H1 (cell line): ENCODE measurements around the gene PAPSS2. TPM values are rescaled to one million over a fixed set of nuclear protein-coding genes. Genes with fewer than 3 reads are reported as not detected.

Experiments
- CTCF ChIA-PET: fragments of 300-600 bp; sonication (Branson Sonifier 250); formaldehyde crosslinking; loops from one replicate; lab custom pipeline; 2021; ENCODE audit not compliant: partially characterized antibody; lab: Charles Lee
- POLR2A ChIA-PET: fragments of 300-600 bp; sonication (Branson Sonifier 250); formaldehyde crosslinking; loops from one replicate; lab custom pipeline; 2021; ENCODE audit warnings: inconsistent platforms; ENCODE audit not compliant: partially characterized antibody; lab: Charles Lee
- DNase-seq, 2 experiments: peaks; one replicate each; pipeline versions ENCODE4 v3.0.0 to v3.0.0-alpha.2; 2010 to 2022; ENCODE audit warnings: low spot score in 2 of 2, low read depth in 1 of 2, mixed read lengths in 1 of 2
- FAIRE-seq: peaks from 2 replicates; lab custom pipeline; 2011; peaks lifted over from hg19 to GRCh38; lab: Jason Lieb, UNC
- H2AFZ ChIP-seq: 2 replicates; pipeline ENCODE4 v1.8.1; 2012; ENCODE audit warnings: low read length, inconsistent platforms
- H2AK5ac ChIP-seq: 2 replicates; pipeline ENCODE4 v1.6.1; 2013; ENCODE audit warnings: low read depth, low read length
- H2BK120ac ChIP-seq: replicated peaks from 2 replicates; pipeline ENCODE3; 2013; ENCODE audit warnings: low read depth, low read length, inconsistent platforms
- H2BK12ac ChIP-seq: 2 replicates; pipeline ENCODE4 v1.6.1; 2013; ENCODE audit warnings: low read depth, low read length
- H2BK15ac ChIP-seq: 2 replicates; pipeline ENCODE4 v1.6.1; 2013; ENCODE audit warnings: low read length
- H2BK20ac ChIP-seq: 2 replicates; pipeline ENCODE4 v1.6.1; 2013; ENCODE audit warnings: low read length
- H2BK5ac ChIP-seq: 2 replicates; pipeline ENCODE4 v1.6.1; 2013; ENCODE audit warnings: low read depth, low read length
- H3K14ac ChIP-seq: 2 replicates; pipeline ENCODE4 v1.6.1; 2013; ENCODE audit warnings: inconsistent platforms; ENCODE audit not compliant: insufficient read length
- H3K18ac ChIP-seq: 2 replicates; pipeline ENCODE4 v1.6.1; 2013; ENCODE audit warnings: low read length; ENCODE audit errors: extremely low read depth
- H3K23ac ChIP-seq: 2 replicates; pipeline ENCODE4 v1.6.1; 2013; ENCODE audit warnings: inconsistent platforms; ENCODE audit not compliant: insufficient read length
- H3K23me2 ChIP-seq: 2 replicates; pipeline ENCODE4 v1.6.1; 2013; ENCODE audit warnings: low read depth, low read length
- H3K27ac ChIP-seq: 2 replicates; pipeline ENCODE4 v1.6.1; 2011; ENCODE audit warnings: low read depth, low read length, inconsistent platforms
- H3K27me3 ChIP-seq, 4 experiments: replicated peaks in 1 of 4; 1 replicate in 1 of 4; 2 replicates in 3 of 4; pipeline versions ENCODE4 v1.6.1 to v1.8.1; 2011 to 2013; ENCODE audit warnings: low read length in 3 of 4, mild to moderate bottlenecking in 3 of 4, inconsistent platforms in 2 of 4, mixed read lengths in 2 of 4, moderate library complexity in 1 of 4; ENCODE audit not compliant: control insufficient read depth in 3 of 4, insufficient read depth in 3 of 4; ENCODE audit errors: extremely low read depth in 1 of 4
- H3K36me3 ChIP-seq, 4 experiments: 2 replicates each; pipeline versions ENCODE4 v1.6.1 to v1.8.1; 2011 to 2013; ENCODE audit warnings: mild to moderate bottlenecking in 4 of 4, low read length in 3 of 4, moderate library complexity in 2 of 4, control low read depth in 1 of 4, inconsistent platforms in 1 of 4; ENCODE audit not compliant: insufficient read depth in 4 of 4, control insufficient read depth in 2 of 4
- H3K4ac ChIP-seq: replicated peaks from 2 replicates; pipeline ENCODE3; 2013; ENCODE audit warnings: low read length, low read depth, mixed read lengths, inconsistent platforms; ENCODE audit not compliant: insufficient read length
- H3K4me1 ChIP-seq, 4 experiments: replicated peaks in 1 of 4; 1 replicate in 1 of 4; 2 replicates in 3 of 4; pipeline versions ENCODE4 v1.6.1 to v1.8.1; 2011 to 2013; ENCODE audit warnings: low read length in 3 of 4, inconsistent platforms in 2 of 4, mixed read lengths in 1 of 4; ENCODE audit not compliant: insufficient read depth in 4 of 4, control insufficient read depth in 3 of 4
- H3K4me2 ChIP-seq, 2 experiments: 2 replicates each; pipeline versions ENCODE4 v1.6.1 to v1.8.1; 2011 to 2013; ENCODE audit warnings: low read depth in 2 of 2, low read length in 2 of 2, control low read depth in 1 of 2, inconsistent platforms in 1 of 2, mild to moderate bottlenecking in 1 of 2; ENCODE audit not compliant: insufficient read depth in 1 of 2
- H3K4me3 ChIP-seq, 4 experiments: fragments of 200-600, 300-600 bp in 1 of 4; sonication (generic), shearing (Covaris generic), sonication (Bioruptor Twin) in 1 of 4; 2 replicates each; pipeline versions ENCODE4 v1.5.1 to v1.8.1; 2011 to 2016; ENCODE audit warnings: low read length in 4 of 4, low read depth in 3 of 4, control low read depth in 2 of 4, inconsistent platforms in 2 of 4, mild to moderate bottlenecking in 2 of 4, mixed read lengths in 1 of 4, moderate library complexity in 1 of 4; ENCODE audit not compliant: insufficient read depth in 2 of 4; ENCODE audit errors: extremely low read depth in 1 of 4
- H3K56ac ChIP-seq: replicated peaks from 2 replicates; pipeline ENCODE3; 2013; ENCODE audit warnings: low read depth, mild to moderate bottlenecking, mixed read lengths, low read length, inconsistent platforms; ENCODE audit not compliant: insufficient read length
- H3K79me1 ChIP-seq: 2 replicates; pipeline ENCODE4 v1.6.1; 2013; ENCODE audit warnings: low read depth, low read length, control low read depth
- H3K79me2 ChIP-seq, 2 experiments: 2 replicates each; pipeline versions ENCODE4 v1.6.1 to v1.8.1; 2012 to 2013; ENCODE audit warnings: low read length in 2 of 2, mild to moderate bottlenecking in 2 of 2, inconsistent platforms in 1 of 2; ENCODE audit not compliant: insufficient read depth in 2 of 2, control insufficient read depth in 1 of 2
- H3K9ac ChIP-seq, 4 experiments: replicated peaks in 1 of 4; 1 replicate in 1 of 4; 2 replicates in 3 of 4; pipeline versions ENCODE4 v1.6.1 to v1.8.1; 2011 to 2013; ENCODE audit warnings: low read depth in 3 of 4, low read length in 3 of 4, control low read depth in 2 of 4, mild to moderate bottlenecking in 2 of 4, moderate library complexity in 2 of 4, inconsistent platforms in 1 of 4; ENCODE audit errors: extremely low read depth in 1 of 4
- H3K9me3 ChIP-seq, 2 experiments: 2 replicates each; pipeline versions ENCODE4 v1.6.1 to v1.8.1; 2012 to 2013; ENCODE audit warnings: mild to moderate bottlenecking in 2 of 2, moderate library complexity in 2 of 2, control low read depth in 1 of 2, inconsistent platforms in 1 of 2, low read depth in 1 of 2, low read length in 1 of 2, mixed read lengths in 1 of 2; ENCODE audit not compliant: insufficient read depth in 2 of 2
- H4K20me1 ChIP-seq, 2 experiments: replicated peaks in 1 of 2; 2 replicates each; pipeline versions ENCODE3 to v1.8.1; 2011 to 2013; ENCODE audit warnings: inconsistent platforms in 2 of 2, low read length in 2 of 2, mild to moderate bottlenecking in 1 of 2; ENCODE audit not compliant: insufficient read depth in 2 of 2, control insufficient read depth in 1 of 2
- H4K5ac ChIP-seq: 2 replicates; pipeline ENCODE4 v1.6.1; 2013; ENCODE audit warnings: low read length, low read depth, mixed read lengths, inconsistent platforms; ENCODE audit not compliant: insufficient read length
- H4K8ac ChIP-seq: 2 replicates; pipeline ENCODE4 v1.8.0; 2013; ENCODE audit warnings: mild to moderate bottlenecking, moderate library complexity, low read length, inconsistent platforms; ENCODE audit not compliant: insufficient read depth; ENCODE audit errors: extremely low read depth
- H4K91ac ChIP-seq: replicated peaks from 2 replicates; pipeline ENCODE3; 2013; ENCODE audit warnings: low read length, mixed read lengths, inconsistent platforms; ENCODE audit not compliant: insufficient read length
- CBX5 ChIP-seq: fragments of 300-800, 300-1000 bp; sonication (generic); IDR thresholded peaks from 2 replicates; pipeline ENCODE4 v1.7.1; 2016; ENCODE audit warnings: antibody characterized with exemption, low read length, low read depth
- CTBP2 ChIP-seq: IDR thresholded peaks from 2 replicates; pipeline ENCODE4 v1.7.0; 2011; ENCODE audit warnings: borderline replicate concordance, mild to moderate bottlenecking, moderate library complexity, mixed read lengths, low read length; ENCODE audit not compliant: insufficient read depth, insufficient read length
- CTCF ChIP-seq, 3 experiments: IDR thresholded peaks; 1 replicate in 2 of 3; 2 replicates in 1 of 3; pipeline versions ENCODE4 v1.5.1 to v1.6.1; 2011; ENCODE audit warnings: low read length in 3 of 3, mild to moderate bottlenecking in 3 of 3, inconsistent platforms in 2 of 3, low read depth in 1 of 3, moderate library complexity in 1 of 3; ENCODE audit not compliant: insufficient read depth in 1 of 3; ENCODE audit errors: control extremely low read depth in 1 of 3
- GABPA ChIP-seq: IDR thresholded peaks from 2 replicates; pipeline ENCODE4 v1.6.1; 2011; ENCODE audit warnings: mild to moderate bottlenecking, low read length, moderate library complexity, borderline replicate concordance; ENCODE audit not compliant: insufficient read depth
- POLR2AphosphoS5 ChIP-seq: IDR thresholded peaks from 2 replicates; pipeline ENCODE4 v1.6.1; 2011; ENCODE audit warnings: low read depth, low read length
- SP2 ChIP-seq: IDR thresholded peaks from 2 replicates; pipeline ENCODE4 v1.6.1; 2012; ENCODE audit warnings: mild to moderate bottlenecking, low read length, inconsistent platforms
- USF2 ChIP-seq: IDR thresholded peaks from 2 replicates; pipeline ENCODE4 v1.6.1; 2011; ENCODE audit warnings: low read length, improper control_type of control experiment
- WGBS, 2 experiments: shearing (Covaris generic) in 1 of 2; methylation state at CpG; one replicate each; pipeline versions ENCODE4 v1.1.6 to v1.1.7; 2013 to 2015; ENCODE audit warnings: low lambda C conversion rate in 2 of 2, mixed read lengths in 2 of 2, inconsistent platforms in 1 of 2, low coverage in 1 of 2, missing lambda C conversion rate in 1 of 2; ENCODE audit not compliant: insufficient replicate concordance in 2 of 2, insufficient coverage in 1 of 2, insufficient read length in 1 of 2; ENCODE audit errors: extremely low coverage in 1 of 2, missing lambda C conversion rate in 1 of 2; 5-methylcytosine and 5-hydroxymethylcytosine counted together
- polyA plus RNA-seq, 7 experiments: library from polyadenylated mRNA; depleted of rRNA in 3 of 7; stranded (reverse) in 5 of 7; unstranded in 2 of 7; fragments of >200 nt in 5 of 7; fragments of 200-250 nt in 2 of 7; gene quantifications; 1 replicate in 5 of 7; 2 replicates in 1 of 7; 4 replicates in 1 of 7; pipeline versions ENCODE4 v1.2.1 to v1.2.3, GENCODE V29; 2011 to 2013; ENCODE audit warnings: missing spikeins in 2 of 7, mixed read lengths in 2 of 7
- total RNA-seq: library from RNA; stranded (reverse); fragmentation: NEBNext Ultra II Directional; extraction: Animal tissue kit (Norgen Biotek cat#: 25700); gene quantifications from 2 replicates; pipeline ENCODE4 v1.2.1, GENCODE V29; 2021

The PAPSS2 gene
- total and polyA plus RNA-seq, 2 of the 8 experiments (the other 6 are each of a cell fraction or from before 2014, with no cell fraction given): 7.6 to 20.2 TPM

- Histone ChIP-seq H4K8ac (no peak overlapping the region), H4K20me1 (no peaks in the 10 kb centered on the region), H2BK12ac (0 out of 2 replicates have a peak overlapping the region, but pooled peaks have one; percentile 71), H2BK5ac (peak overlapping the region; percentile 14; the same call in 1 of the 2 replicates), H3K36me3 (no peaks in the 10 kb centered on the region; a peak in 1 of 8 replicates), H3K14ac (no peak overlapping the region), H2AK5ac (no peak overlapping the region; the same call in 1 of the 2 replicates), H3K27me3 (no peaks in the 10 kb centered on the region), H2BK20ac (peak overlapping the region; percentile 92; the same call in 1 of the 2 replicates), H3K4me2 (no peak overlapping the region), H2AFZ (peak overlapping the region; percentile 54; the same call in 1 of the 2 replicates), H3K4ac (peak overlapping the region; percentile 19), H3K56ac (no peak overlapping the region), H3K9me3 (no peaks in the 10 kb centered on the region), H2BK120ac (peak overlapping the region; percentile 90), H3K9ac (no peak overlapping the region), H3K79me2 (no peaks in the 10 kb centered on the region), H3K27ac (no peak overlapping the region), H4K5ac (no peak overlapping the region), H3K79me1 (no peaks in the 10 kb centered on the region), H3K18ac (peak overlapping the region; percentile 68; the same call in 1 of the 2 replicates), H4K91ac (peak overlapping the region; percentile 75), H2BK15ac (no peak overlapping the region), H3K4me1 (peaks cover 9 to 20% (median 12%) of the 10 kb centered on the region in 4 experiments; a peak in 6 of 7 replicates), H3K23ac (no peak overlapping the region), H3K4me3 (no peak overlapping the region), H3K23me2 (no peaks in the 10 kb centered on the region)
- DNase-seq (no peak), FAIRE-seq (peak; percentile 13)
- ChIA-PET POLR2A (interaction anchor here (0.6 kb wide), 1 partner anchor 114 kb away, joined by 3 read pairs; no protein-coding TSS in a partner anchor), CTCF (interaction anchor here (0.8 to 1.6 kb wide), 8 partner anchors 9 to 138 kb away, joined by 3 to 6 read pairs (median 3); no protein-coding TSS in a partner anchor)
- WGBS, 2 experiments: 79% methylated on average over 7 of the region's 7 CpGs; no CpG with 5 or more reads in 1 of the 2 experiments
- TF ChIP-seq GABPA: no peak
- TF ChIP-seq USF2: no peak
- no peak for TF ChIP-seq CTBP2
- TF ChIP-seq SP2: no peak
- no peak for TF ChIP-seq POLR2AphosphoS5
- TF ChIP-seq CBX5: no peak
- peak; percentile 32 to 56 (median 55) for TF ChIP-seq CTCF (IDR thresholded peaks at IDR 0.05; ENCODE audit: control extremely low read depth in 1 of 3, insufficient read depth in 1 of 3, low read depth in 1 of 3, low read length in 3 of 3)
Observed at GRCh38 chr10:87622314-87623004, 37.2 kb upstream of the PAPSS2 start.
